ENCODE data around the gene BRMS1L.
"Not testable (repeated sequence)": the region's sequence is repeated elsewhere in the genome, so short reads cannot be mapped to it uniquely, and the experiment has no call there.

BRMS1L gene, protein sequence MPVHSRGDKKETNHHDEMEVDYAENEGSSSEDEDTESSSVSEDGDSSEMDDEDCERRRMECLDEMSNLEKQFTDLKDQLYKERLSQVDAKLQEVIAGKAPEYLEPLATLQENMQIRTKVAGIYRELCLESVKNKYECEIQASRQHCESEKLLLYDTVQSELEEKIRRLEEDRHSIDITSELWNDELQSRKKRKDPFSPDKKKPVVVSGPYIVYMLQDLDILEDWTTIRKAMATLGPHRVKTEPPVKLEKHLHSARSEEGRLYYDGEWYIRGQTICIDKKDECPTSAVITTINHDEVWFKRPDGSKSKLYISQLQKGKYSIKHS

DNA sequence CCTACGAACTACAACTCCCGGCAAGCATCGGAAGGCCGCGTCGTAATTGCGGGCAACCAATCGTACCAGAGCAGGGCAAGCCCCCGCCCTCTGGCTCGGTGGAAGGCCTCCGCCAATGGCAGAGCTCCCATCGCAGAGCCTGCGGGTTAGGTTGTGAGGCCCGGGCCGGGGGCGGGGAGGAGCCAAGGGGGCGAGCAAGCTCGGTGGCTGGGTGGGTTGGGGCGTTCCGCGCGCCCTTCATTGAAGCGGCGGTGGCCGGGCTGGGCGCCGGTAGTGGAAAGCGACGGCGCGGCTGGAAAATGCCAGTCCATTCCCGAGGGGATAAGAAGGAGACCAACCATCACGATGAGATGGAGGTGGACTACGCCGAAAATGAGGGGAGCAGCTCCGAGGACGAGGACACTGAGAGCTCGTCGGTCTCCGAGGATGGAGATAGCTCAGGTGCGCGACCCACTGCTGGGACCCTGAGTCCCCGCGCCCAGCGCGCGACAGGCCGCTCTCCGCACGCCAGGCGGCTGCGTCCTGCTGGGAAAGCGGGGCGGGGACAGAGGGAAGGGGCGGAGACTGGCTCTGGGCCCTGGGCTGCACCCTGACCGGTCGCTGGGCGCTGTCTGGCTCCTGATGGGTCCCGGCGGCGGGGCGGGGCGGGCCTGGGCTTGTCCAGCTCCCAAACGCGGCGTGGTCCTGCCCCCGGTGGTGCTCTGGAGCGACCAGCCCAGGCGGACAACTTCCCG is at the start of gene BRMS1L:
TSS of gene BRMS1L (plus strand) at position 121 of the 734 bp plus-strand sequence. CDS start at position 300, 179 bp downstream.
- no peaks in the 10 kb centered on the region for H3K27me3 Mint-ChIP-seq
- H3K4me3 Mint-ChIP-seq: peak within 1 kb of the TSS; percentile 94
- peaks cover 29% of the 10 kb centered on the region for H3K4me1 Mint-ChIP-seq (ENCODE audit: low read depth)

DNA sequence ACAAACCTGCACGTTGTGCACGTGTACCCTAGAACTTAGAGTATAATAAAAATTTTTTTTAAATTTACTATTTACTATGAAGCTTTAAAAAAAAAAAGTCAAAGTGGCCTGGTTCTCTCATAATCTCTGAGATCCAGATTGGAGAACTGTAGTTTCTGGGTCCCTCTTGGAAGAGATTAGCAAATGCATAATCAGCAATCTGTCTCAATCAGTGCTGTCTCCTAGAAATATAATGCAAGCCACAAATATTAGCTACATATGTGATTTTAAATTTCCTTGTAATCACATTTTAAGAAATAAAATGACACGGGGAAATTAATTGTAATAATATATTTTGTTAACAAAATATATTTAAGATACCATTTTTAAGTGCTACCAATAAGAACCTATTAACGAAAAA is 49.3 kb upstream of the BRMS1L start:
- Mint-ChIP-seq H3K9me3 (peaks cover 17% of the 10 kb centered on the region), H3K4me1 (ENCODE audit: low read depth) (peaks cover 13% of the 10 kb centered on the region), H3K27ac (no peak overlapping the region)

More for the DNA sequence above, at the start of gene BRMS1L:
- H3K36me3 Mint-ChIP-seq (ENCODE audit: low read depth): peaks cover 15% of the 10 kb centered on the region
- H3K9me3 Mint-ChIP-seq: no peaks in the 10 kb centered on the region
- peak; percentile 97 for DNase-seq
- peak within 1 kb of the TSS; percentile 96 for H3K27ac Mint-ChIP-seq

DNA sequence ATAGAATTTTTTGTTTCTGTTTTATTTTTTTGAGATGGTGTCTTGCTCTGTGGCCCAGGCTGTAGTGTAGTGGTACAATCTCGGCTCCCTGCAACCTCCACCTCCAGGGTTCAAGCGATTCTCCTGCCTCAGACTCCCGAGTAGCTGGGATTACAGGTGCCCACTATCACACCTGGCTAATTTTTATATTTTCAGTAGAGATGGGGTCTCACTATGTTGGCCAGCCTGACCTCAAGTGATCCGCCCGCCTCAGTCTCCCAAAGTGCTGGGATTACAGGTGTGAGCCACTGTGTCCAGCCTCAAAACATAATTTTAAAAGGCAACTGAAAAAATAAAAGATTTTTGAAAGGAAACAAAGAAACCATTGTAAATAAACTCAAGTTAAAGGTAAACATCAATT is 48.6 kb upstream of the BRMS1L start:
- H3K4me1 Mint-ChIP-seq (ENCODE audit: low read depth): peaks cover 13% of the 10 kb centered on the region
- not testable (repeated sequence) for DNase-seq, H3K4me3 Mint-ChIP-seq, H3K27me3 Mint-ChIP-seq, H3K27ac Mint-ChIP-seq
- H3K9me3 Mint-ChIP-seq: peaks cover 19% of the 10 kb centered on the region
- peaks cover 40% of the 10 kb centered on the region for H3K36me3 Mint-ChIP-seq (ENCODE audit: low read depth)

More for the DNA sequence above, 49.3 kb upstream of the BRMS1L start:
- no peak for DNase-seq
- Mint-ChIP-seq H3K4me3 (no peak overlapping the region), H3K27me3 (no peaks in the 10 kb centered on the region), H3K36me3 (ENCODE audit: low read depth) (peaks cover 36% of the 10 kb centered on the region)

DNA sequence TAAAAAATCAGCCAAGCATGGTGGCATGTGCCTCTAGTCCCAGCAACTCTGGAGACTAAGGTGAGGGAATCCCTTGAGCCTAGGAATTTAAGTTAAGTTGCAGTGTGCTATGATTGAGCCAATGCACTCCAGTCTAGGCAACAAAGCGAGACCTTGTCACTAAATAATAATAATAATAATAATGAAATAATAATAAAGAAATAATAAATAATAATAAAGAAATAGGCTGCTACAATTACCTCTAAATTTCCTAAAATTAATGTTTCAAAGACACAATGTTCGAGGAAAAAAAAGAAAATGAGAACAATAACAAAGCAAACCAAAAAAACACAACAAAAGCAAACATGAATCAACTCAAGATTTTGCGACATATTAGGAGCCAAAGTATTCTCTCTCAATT is 46.8 kb upstream of the BRMS1L start:
- Mint-ChIP-seq H3K9me3 (peaks cover 19% of the 10 kb centered on the region), H3K27me3 (no peaks in the 10 kb centered on the region), H3K27ac (no peak overlapping the region), H3K4me3 (no peak overlapping the region), H3K36me3 (ENCODE audit: low read depth) (peaks cover 45% of the 10 kb centered on the region), H3K4me1 (ENCODE audit: low read depth) (peaks cover 21% of the 10 kb centered on the region)
- DNase-seq: no peak

DNA sequence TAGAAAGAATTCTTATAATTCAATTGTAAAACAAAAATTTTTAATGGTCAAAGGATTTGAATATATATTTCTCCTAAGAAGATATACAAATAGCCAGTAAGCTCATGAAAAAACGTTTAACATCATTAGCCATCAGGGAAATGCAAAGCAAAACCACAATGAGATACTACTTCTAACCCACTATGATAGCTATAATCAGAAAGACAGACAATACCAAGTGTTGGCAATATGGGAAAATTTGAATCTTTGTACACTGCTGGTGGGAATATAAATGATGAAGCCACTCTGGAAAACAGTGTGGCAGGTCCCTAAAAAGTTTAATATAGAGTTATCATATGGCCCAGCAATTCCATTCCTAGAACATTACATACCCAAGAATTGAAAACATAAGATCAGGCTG is 42.4 kb upstream of the BRMS1L start:
- DNase-seq: no peak
- H3K4me1 Mint-ChIP-seq (ENCODE audit: low read depth): peaks cover 38% of the 10 kb centered on the region
- H3K27ac Mint-ChIP-seq: no peak overlapping the region
- H3K4me3 Mint-ChIP-seq: no peak overlapping the region
- no peaks in the 10 kb centered on the region for H3K27me3 Mint-ChIP-seq
- peaks cover 19% of the 10 kb centered on the region for H3K9me3 Mint-ChIP-seq
- peaks cover 38% of the 10 kb centered on the region for H3K36me3 Mint-ChIP-seq (ENCODE audit: low read depth)

DNA sequence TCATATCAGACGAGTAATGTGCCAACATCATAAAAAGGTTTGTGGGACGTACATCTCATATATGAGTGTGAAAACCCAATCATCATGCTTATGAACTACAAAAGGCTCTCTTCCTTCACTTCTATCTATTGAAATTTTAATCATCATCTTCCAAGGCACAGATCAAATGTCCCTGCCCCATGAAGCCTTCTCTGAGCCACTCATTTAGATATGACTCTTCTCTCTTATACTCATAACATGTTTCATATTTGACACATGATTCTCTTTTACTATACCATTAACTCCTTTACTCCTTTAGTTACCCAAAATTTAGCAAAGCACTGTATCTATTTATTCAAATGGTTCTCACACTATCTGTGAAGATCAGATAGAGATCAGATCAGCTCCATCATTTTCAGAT is 39.3 kb upstream of the BRMS1L start:
- H3K27ac Mint-ChIP-seq: no peak overlapping the region
- no peak overlapping the region for H3K4me3 Mint-ChIP-seq
- H3K36me3 Mint-ChIP-seq (ENCODE audit: low read depth): peaks cover 29% of the 10 kb centered on the region
- no peak for DNase-seq
- H3K27me3 Mint-ChIP-seq: no peaks in the 10 kb centered on the region
- H3K9me3 Mint-ChIP-seq: peaks cover 1% of the 10 kb centered on the region
- peaks cover 50% of the 10 kb centered on the region for H3K4me1 Mint-ChIP-seq (ENCODE audit: low read depth)

DNA sequence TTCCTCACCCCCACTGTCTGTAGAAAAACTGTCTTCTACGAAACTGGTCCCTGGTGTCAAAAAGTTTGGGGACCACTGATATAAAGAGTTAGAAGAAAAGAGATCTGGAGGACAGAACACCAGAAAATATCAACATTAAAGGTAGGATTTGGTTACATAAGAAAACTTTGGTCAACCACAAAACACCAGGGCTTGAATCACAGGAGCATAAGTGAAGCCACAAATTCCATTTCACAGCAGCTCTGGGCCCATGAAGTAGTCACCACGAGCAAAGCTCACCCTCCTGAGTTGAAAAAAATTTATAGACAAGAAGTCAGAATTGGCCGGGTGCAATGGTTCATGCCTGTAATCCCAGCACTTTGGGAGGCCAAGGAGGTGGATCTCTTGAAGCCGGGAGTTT is 36.5 kb upstream of the BRMS1L start:
- no peaks in the 10 kb centered on the region for H3K27me3 Mint-ChIP-seq
- H3K9me3 Mint-ChIP-seq: no peaks in the 10 kb centered on the region
- DNase-seq: no peak
- H3K4me3 Mint-ChIP-seq: no peak overlapping the region
- H3K36me3 Mint-ChIP-seq (ENCODE audit: low read depth): peaks cover 17% of the 10 kb centered on the region
- H3K27ac Mint-ChIP-seq: peak overlapping the region; percentile 14
- peaks cover 43% of the 10 kb centered on the region for H3K4me1 Mint-ChIP-seq (ENCODE audit: low read depth)

DNA sequence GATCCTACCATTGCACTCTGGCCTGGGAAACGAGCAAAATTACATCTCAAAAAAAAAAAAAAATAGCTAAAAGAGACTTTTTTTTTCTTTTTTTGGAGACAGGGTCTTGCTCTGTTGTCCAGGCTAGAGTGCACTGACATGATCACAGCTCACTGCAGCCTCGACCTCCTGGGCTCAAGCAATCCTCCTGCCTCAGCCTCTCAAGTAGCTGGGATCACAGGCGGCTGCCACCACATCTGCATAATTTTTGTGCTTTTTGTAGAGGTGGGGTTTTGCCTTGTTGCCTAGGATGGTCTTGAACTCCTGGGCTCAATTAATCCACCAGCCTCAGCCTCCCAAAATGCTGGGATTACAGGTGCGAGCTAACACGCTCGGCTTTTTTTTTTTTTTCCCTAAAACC is 28.3 kb upstream of the BRMS1L start:
- Mint-ChIP-seq H3K4me3 (no peak overlapping the region), H3K27ac (no peak overlapping the region), H3K27me3 (no peaks in the 10 kb centered on the region), H3K4me1 (ENCODE audit: low read depth) (peaks cover 41% of the 10 kb centered on the region), H3K36me3 (ENCODE audit: low read depth) (peaks cover 12% of the 10 kb centered on the region), H3K9me3 (no peaks in the 10 kb centered on the region)
- no peak for DNase-seq

DNA sequence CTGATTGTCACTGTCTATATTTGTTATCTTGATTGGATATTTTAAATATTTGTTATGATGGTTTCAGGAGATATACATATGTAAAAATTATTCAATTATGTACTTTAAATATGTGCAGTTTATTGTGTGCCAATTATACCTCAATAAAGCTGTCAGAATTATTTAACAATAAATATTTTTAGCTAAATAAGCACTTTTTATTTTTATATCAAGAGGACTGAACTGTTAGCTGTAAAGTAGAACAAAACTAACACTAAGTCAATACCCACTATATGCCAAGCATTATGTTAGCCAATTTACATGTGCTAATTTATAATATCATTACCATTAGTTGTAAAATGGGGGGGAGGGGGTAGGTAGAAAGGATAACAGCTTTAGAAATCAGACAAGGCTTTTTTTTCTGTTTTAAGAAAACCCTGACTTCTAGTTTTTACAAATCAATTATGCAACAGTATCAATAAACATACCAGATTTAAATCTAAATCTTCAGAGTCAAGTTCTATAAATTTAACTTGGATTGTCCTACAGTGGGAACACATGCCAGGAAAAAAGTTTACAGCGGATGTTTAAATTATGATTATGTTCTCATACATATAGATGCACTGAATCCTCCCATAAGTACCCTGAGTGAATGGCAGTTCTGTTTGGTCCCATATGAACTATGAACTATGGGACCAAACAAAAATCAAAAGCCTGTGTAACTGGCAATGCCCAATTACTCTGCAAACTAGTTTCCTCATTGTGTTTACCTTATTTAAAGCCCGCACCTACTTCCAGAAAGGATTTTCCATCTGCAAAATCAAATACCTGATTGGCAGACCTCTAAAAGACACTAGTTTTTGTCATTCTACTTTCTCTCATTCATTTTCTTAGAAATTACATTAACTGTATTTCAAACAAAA is 19.9 kb upstream of the BRMS1L start:
- peaks cover 26% of the 10 kb centered on the region for H3K36me3 Mint-ChIP-seq (ENCODE audit: low read depth)
- H3K4me3 Mint-ChIP-seq: peak overlapping the region; percentile 97
- H3K4me1 Mint-ChIP-seq (ENCODE audit: low read depth): peaks cover 45% of the 10 kb centered on the region
- no peak for DNase-seq
- H3K9me3 Mint-ChIP-seq: no peaks in the 10 kb centered on the region
- no peaks in the 10 kb centered on the region for H3K27me3 Mint-ChIP-seq
- H3K27ac Mint-ChIP-seq: no peak overlapping the region

DNA sequence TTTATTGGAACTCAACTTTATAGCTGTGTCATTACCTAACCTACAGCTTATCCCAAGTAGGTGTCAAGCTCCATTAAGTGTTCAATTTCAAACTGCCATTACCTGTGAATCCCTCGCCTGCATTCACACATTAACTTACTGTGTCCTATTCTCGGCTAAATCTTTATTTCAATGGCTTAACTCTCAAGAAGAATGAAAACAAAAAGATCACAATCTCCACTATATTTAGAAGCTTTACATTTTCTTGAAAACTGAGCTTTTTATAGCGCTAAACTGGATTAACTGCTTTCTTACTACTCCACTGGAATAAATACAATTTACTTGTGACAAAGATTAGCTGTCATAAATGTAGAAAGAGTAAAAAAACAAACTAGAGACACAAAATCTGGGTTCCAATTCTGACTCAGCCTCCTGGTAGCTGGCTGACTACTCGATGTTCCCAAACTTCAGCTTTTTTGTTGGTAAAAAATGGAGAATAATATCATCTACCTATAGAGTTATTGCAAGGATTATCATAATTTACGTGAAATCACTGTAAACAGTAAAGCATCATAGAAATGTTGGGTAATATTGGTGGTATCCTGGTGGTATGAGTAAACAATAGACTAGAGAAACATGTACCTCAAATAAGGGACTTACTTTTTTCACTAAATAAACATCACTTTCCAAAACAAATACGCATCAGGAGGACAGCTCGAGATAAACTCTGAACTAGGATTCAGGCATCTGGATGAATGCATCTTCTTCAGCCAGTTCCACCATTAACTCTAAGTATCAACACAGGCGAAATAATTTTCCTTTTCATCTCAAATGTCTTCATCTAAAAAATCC is 18.8 kb upstream of the BRMS1L start:
- peak overlapping the region; percentile 97 for H3K4me3 Mint-ChIP-seq
- no peaks in the 10 kb centered on the region for H3K9me3 Mint-ChIP-seq
- peaks cover 37% of the 10 kb centered on the region for H3K4me1 Mint-ChIP-seq (ENCODE audit: low read depth)
- no peaks in the 10 kb centered on the region for H3K27me3 Mint-ChIP-seq
- DNase-seq: no peak
- H3K36me3 Mint-ChIP-seq (ENCODE audit: low read depth): peaks cover 22% of the 10 kb centered on the region
- H3K27ac Mint-ChIP-seq: peak overlapping the region; percentile 41

DNA sequence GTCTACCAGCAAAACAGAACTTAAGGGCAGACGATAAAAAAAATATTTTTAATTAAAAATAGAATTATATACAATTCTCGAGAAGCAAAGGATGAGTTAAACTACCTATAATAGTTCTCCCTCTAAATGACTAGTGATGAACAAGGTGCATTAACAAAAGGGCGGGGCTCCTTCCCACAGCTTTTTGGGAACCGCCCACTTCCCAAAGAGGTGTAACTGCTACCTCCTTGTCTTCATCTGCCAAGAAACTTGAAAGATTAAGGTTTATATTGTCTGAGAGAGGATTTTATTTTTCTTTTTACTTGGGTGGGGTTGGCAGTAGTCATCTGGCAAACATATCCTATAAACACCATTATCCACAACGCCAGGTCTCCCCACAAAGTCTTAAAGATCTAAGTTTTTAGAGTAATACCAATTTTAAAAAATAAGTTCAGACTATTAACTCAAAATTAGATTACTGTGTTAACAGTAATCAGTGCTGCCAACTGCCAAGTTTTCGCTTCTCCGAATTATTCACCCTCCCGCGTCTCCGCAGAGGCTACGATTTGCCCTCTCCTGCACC is 18.0 kb upstream of the BRMS1L start:
- Mint-ChIP-seq H3K4me1 (ENCODE audit: low read depth) (peaks cover 33% of the 10 kb centered on the region), H3K27ac (peak overlapping the region; percentile 96), H3K36me3 (ENCODE audit: low read depth) (peaks cover 15% of the 10 kb centered on the region), H3K27me3 (no peaks in the 10 kb centered on the region), H3K9me3 (no peaks in the 10 kb centered on the region), H3K4me3 (peak overlapping the region; percentile 97)
- no peak for DNase-seq

DNA sequence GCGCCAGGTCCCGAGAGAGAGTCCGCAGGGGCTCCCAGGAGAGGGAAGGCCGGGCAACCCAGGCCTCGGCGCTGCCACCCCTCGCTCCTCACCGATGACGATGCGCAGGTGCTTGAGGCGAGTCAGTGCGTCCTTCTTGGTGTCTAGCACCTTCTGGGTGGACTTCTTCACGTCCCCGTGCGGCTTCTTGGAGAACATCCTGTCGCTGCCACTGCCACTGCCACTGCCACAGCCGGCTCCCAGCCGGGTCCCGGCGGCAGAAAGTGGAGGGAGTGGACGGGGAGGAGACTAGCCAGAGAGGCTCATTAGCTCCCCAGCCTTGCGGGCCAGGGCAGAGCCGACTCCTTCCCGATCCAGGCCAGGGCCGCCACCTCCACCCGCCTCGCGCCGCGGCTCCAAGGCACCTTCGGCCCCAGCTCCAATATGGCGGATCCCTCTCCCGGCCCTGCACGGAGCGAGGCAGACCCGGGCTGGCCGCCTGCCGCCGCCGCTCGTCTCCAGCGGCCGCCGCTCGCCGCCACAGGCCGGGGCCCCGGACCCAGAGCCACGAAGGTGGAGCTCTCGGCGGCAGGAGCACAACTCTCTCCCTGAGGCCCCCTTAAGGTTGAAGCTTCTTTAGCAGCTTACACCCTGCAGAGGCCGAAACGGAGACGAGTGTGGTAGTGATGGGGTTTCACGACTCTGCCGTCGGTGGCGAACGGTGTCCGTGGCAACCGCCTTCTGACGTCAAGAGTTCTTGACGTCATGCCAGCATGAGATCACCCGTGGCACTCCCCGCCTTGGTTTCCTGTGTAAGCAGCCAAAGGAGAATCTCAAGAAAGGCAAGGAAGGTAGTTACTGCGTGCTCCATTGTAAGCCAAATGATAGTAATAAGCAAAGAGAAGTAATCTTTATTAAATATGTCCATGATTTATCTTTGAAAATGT is 17.2 kb upstream of the BRMS1L start, which contains the start of gene RALGAPA1:
TSS of gene RALGAPA1 (minus strand) at position 658 of the 926 bp plus-strand sequence. CDS start at position 198, 460 bp downstream.
- H3K9me3 Mint-ChIP-seq, H3K27me3 Mint-ChIP-seq: not testable (repeated sequence)
- peak within 1 kb of the TSS; percentile 96 for H3K27ac Mint-ChIP-seq
- H3K4me1 Mint-ChIP-seq (ENCODE audit: low read depth): peaks cover 33% of the 10 kb centered on the region
- H3K36me3 Mint-ChIP-seq (ENCODE audit: low read depth): peaks cover 11% of the 10 kb centered on the region
- peak within 1 kb of the TSS; percentile 97 for H3K4me3 Mint-ChIP-seq
- peak; percentile 92 for DNase-seq

DNA sequence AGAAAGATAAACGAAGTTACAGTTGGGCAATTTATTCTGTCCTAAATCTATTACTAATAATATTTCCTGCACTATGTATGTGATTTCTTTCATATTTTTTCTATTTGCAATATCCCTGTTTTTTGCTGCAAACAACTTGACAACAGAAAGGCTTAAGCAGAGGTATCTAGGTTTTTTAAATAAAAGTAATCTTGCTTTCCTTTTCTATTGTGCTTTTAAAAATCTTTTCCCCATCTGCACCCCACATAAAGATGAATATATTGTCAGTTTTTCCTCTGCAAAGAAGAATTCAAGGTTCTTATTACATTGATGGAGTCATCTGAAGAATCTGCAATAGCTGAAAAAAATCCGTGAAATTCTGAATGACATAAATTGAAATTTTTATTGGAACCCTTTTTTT is 16.5 kb upstream of the BRMS1L start:
- Mint-ChIP-seq H3K4me3 (peak overlapping the region; percentile 97), H3K27me3 (no peaks in the 10 kb centered on the region)

More for the DNA sequence above, 16.5 kb upstream of the BRMS1L start:
- no peaks in the 10 kb centered on the region for H3K9me3 Mint-ChIP-seq
- peaks cover 9% of the 10 kb centered on the region for H3K36me3 Mint-ChIP-seq (ENCODE audit: low read depth)
- DNase-seq: no peak
- peaks cover 33% of the 10 kb centered on the region for H3K4me1 Mint-ChIP-seq (ENCODE audit: low read depth)
- H3K27ac Mint-ChIP-seq: no peak overlapping the region
